Lower leg skin (tissue), 4 donors: Measurements from ENCODE around the gene PSTK. TPM values are rescaled to one million over a fixed set of nuclear protein-coding genes. Genes with fewer than 3 reads are reported as not detected.

ENCODE experiments used
- DNase-seq, 2 donors: peaks; one replicate each; pipeline ENCODE4 v3.0.0-alpha.2; 2019; ENCODE audit warnings: low spot score in 2 of 2
- H3K4me3 ChIP-seq: fragments of 200-600 bp; sonication (generic); 2 replicates; pipeline ENCODE4 v1.5.1; 2017; ENCODE audit warnings: mild to moderate bottlenecking, low read depth; ENCODE audit not compliant: poor library complexity, severe bottlenecking
- CTCF ChIP-seq, 3 donors: fragments of 450-650 bp; IDR thresholded peaks; one replicate each; pipeline ENCODE4 v1.5.1; 2016; ENCODE audit warnings: antibody characterized with exemption in 3 of 3, mild to moderate bottlenecking in 3 of 3, moderate library complexity in 2 of 3
- POLR2A ChIP-seq, 2 donors: fragments of 450-650 bp; IDR thresholded peaks; one replicate each; pipeline ENCODE4 v1.6.1; 2016 to 2017; ENCODE audit warnings: antibody characterized with exemption in 2 of 2, mild to moderate bottlenecking in 1 of 2, moderate library complexity in 1 of 2
- WGBS, 2 donors: methylation state at CpG; one replicate each; pipeline ENCODE4 v1.1.5; 2018; 5-methylcytosine and 5-hydroxymethylcytosine counted together
- intact Hi-C: fragments of 100-400 bp; cut with DNase I; formaldehyde crosslinking; loops from one replicate; pipeline ENCODE4 v1.15.0; 2023; ENCODE audit warnings: low total_unique reads
- total RNA-seq, 4 donors: library from RNA; depleted of rRNA; stranded (reverse); fragments of >200 nt; gene quantifications; one replicate each; pipeline ENCODE4 v1.1.0, GENCODE V29; 2016

PSTK gene
- total RNA-seq, 4 donors from 2014 or later = 0.84 to 5.7 (median 2.2) TPM

- DNase-seq = no peak
- WGBS, 2 donors = 79 to 81% methylated on average over 19 to 38 of the region's 43 CpGs
Measured at GRCh38 chr10:123013456-123014419, 33.5 kb downstream of the PSTK start.

GRCh38 chr10:123014772-123015171, 34.6 kb downstream of the PSTK start:
- peak in 1 of 2 donors; percentile 41 for DNase-seq
- H3K4me3 ChIP-seq = no peak overlapping the region
- intact Hi-C loops = no loop called here
- WGBS, 2 donors = 68% methylated on average over 2 of the region's 2 CpGs
- TF ChIP-seq CTCF (IDR thresholded peaks at IDR 0.05) = no peak
- no peak for TF ChIP-seq POLR2A (IDR thresholded peaks at IDR 0.05)

More at GRCh38 chr10:123013456-123014419, 33.5 kb downstream of the PSTK start:
- no peak overlapping the region for H3K4me3 ChIP-seq
- no peak for TF ChIP-seq POLR2A (IDR thresholded peaks at IDR 0.05)
- no peak for TF ChIP-seq CTCF (IDR thresholded peaks at IDR 0.05)
- intact Hi-C loops = no loop called here

GRCh38 chr10:123016228-123016627, 36.0 kb downstream of the PSTK start:
- 91 to 96% methylated on average over 4 of the region's 4 CpGs for WGBS, 2 donors
- no peak for DNase-seq
- H3K4me3 ChIP-seq = no peak overlapping the region
- TF ChIP-seq POLR2A (IDR thresholded peaks at IDR 0.05) (no peak), CTCF (IDR thresholded peaks at IDR 0.05) (no peak)
- intact Hi-C loops = no loop called here

- no peak for TF ChIP-seq POLR2A (IDR thresholded peaks at IDR 0.05)
- TF ChIP-seq CTCF (IDR thresholded peaks at IDR 0.05) = no peak
- WGBS, 2 donors = 52 to 65% methylated on average over 9 of the region's 9 CpGs
- DNase-seq = peak in 1 of 2 donors; percentile 54
- no peak overlapping the region for H3K4me3 ChIP-seq
- intact Hi-C loops = no loop called here
Measured at GRCh38 chr10:123017421-123018165, 37.4 kb downstream of the PSTK start.

- WGBS, 2 donors = 90 to 91% methylated on average over 7 of the region's 7 CpGs
- H3K4me3 ChIP-seq = no peak overlapping the region
- intact Hi-C loops = no loop called here
- TF ChIP-seq CTCF (IDR thresholded peaks at IDR 0.05) (no peak), POLR2A (IDR thresholded peaks at IDR 0.05) (no peak)
- no peak for DNase-seq
Measured at GRCh38 chr10:123018531-123018930, 38.3 kb downstream of the PSTK start.
